Bronchial epithelial cell (primary cell): Measurements from ENCODE around the gene SAE1. TPM values are rescaled to one million over a fixed set of nuclear protein-coding genes. Genes with fewer than 3 reads are reported as not detected.

Experiments used
- DNase-seq: peaks from one replicate; pipeline ENCODE4 v3.0.0-alpha.2; 2010; ENCODE audit warnings: low read depth
- FAIRE-seq: peaks from 2 replicates; lab custom pipeline; 2011; peaks lifted over from hg19 to GRCh38; lab: Jason Lieb, UNC
- H3K27me3 ChIP-seq: 2 replicates; pipeline ENCODE4 v1.5.1; 2011; ENCODE audit warnings: low read length; ENCODE audit not compliant: control insufficient read depth, insufficient read depth
- H3K36me3 ChIP-seq: 2 replicates; pipeline ENCODE4 v1.5.1; 2011; ENCODE audit warnings: low read length; ENCODE audit not compliant: control insufficient read depth, insufficient read depth
- H3K4me3 ChIP-seq: 2 replicates; pipeline ENCODE4 v1.5.1; 2011; ENCODE audit warnings: mild to moderate bottlenecking, low read depth, low read length, control low read depth
- total RNA-seq: library from RNA; depleted of rRNA; stranded (reverse); fragments of >200 nt; gene quantifications from 2 replicates; pipeline ENCODE4 v1.2.1, GENCODE V29; 2014
- TF ChIP-seq, protein P1 (sequence below): IDR thresholded peaks from 2 replicates; pipeline ENCODE4 v1.5.1; 2011; ENCODE audit warnings: mild to moderate bottlenecking, moderate library complexity, low read length, control low read depth, inconsistent platforms; ENCODE audit not compliant: insufficient read depth, severe bottlenecking

Gene SAE1
- total RNA-seq, 1 donor from 2014 or later = 90.6 TPM

- H3K27me3 ChIP-seq = no peaks in the 10 kb centered on the region
- TF ChIP-seq, protein P1, sequence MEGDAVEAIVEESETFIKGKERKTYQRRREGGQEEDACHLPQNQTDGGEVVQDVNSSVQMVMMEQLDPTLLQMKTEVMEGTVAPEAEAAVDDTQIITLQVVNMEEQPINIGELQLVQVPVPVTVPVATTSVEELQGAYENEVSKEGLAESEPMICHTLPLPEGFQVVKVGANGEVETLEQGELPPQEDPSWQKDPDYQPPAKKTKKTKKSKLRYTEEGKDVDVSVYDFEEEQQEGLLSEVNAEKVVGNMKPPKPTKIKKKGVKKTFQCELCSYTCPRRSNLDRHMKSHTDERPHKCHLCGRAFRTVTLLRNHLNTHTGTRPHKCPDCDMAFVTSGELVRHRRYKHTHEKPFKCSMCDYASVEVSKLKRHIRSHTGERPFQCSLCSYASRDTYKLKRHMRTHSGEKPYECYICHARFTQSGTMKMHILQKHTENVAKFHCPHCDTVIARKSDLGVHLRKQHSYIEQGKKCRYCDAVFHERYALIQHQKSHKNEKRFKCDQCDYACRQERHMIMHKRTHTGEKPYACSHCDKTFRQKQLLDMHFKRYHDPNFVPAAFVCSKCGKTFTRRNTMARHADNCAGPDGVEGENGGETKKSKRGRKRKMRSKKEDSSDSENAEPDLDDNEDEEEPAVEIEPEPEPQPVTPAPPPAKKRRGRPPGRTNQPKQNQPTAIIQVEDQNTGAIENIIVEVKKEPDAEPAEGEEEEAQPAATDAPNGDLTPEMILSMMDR = no peak
- FAIRE-seq (no peak), DNase-seq (peak; percentile 90)
- H3K36me3 ChIP-seq = peaks cover 3% of the 10 kb centered on the region
- H3K4me3 ChIP-seq = no peak overlapping the region
Measured at GRCh38 chr19:47253467-47253881, 122.8 kb downstream of the SAE1 start.

DNA sequence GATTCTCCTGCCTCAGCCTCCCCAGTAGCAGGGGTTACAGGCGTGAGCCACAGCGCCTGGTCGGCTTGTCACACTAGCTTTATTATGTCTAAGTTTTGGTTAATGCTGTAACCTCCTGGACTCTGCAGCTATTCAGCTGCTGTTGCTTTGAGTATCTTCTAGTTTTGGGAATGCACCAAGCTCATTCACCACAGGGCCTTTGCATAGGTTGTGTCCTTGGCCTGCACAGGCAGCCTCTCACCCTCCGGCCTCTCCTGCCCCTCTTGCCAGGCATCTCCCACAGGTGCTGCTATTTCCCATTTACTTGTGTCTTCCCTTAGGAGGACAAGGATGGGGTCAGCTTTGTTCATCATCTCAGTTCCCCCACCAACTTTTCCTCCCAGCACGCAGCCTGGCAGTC, 123.3 kb downstream of the SAE1 start:
- Histone ChIP-seq H3K36me3 (peaks cover 6% of the 10 kb centered on the region), H3K4me3 (no peak overlapping the region), H3K27me3 (no peaks in the 10 kb centered on the region)
- FAIRE-seq = no peak
- DNase-seq = no peak
- TF ChIP-seq, protein P1 = no peak

- TF ChIP-seq, protein P1 = no peak
- FAIRE-seq (no peak), DNase-seq (peak; percentile 84)
- H3K4me3 ChIP-seq = peak within 1 kb of the TSS; percentile 48
- H3K36me3 ChIP-seq = peaks cover 26% of the 10 kb centered on the region
- H3K27me3 ChIP-seq = no peaks in the 10 kb centered on the region
Measured at GRCh38 chr19:47255879-47256692, 125.5 kb downstream of the SAE1 start, which contains the start of gene CCDC9. TSS of gene CCDC9 (plus strand) at chr19:47256525. CDS start at chr19:47258401, 1,876 bp downstream.

DNA sequence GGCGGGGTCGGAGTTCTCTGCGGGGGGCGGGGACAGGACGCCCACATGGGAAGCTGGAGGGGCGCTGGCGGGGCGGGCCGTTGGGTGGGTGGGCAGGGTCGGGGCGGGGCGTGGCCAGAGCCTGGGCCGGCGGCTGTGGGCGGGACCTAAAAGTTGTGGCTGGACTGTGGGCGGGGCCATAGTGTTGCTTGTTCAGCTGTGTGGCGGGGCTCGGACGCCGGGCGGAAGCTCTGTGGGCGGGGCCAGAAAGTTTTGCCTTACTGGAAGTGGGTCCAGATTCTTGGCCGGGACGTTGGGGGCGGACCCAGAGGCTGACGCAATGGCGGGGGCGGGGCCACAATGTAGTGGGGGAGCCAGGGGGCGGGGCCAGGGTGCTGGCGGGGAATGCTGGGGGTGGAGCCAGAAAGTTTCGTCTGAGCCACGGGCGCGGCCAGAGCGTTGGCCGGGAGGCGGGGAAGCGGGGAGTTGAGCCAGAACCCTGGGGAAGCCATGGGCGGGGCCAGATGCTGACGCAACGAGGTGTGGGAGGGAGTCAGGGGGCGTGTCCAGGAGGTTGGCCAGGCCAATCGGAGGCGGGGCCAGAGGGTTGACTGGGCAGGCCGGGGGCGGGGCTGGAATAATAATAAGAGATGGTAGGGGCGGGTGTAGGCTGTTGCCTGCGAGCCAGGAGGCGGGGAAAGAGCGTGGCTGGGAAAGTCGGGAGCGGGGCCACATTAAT, 126.2 kb downstream of the SAE1 start:
- TF ChIP-seq, protein P1 = no peak
- peaks cover 26% of the 10 kb centered on the region for H3K36me3 ChIP-seq
- H3K27me3 ChIP-seq = no peaks in the 10 kb centered on the region
- no peak for FAIRE-seq
- DNase-seq = peak; percentile 92
- peak overlapping the region; percentile 48 for H3K4me3 ChIP-seq

DNA sequence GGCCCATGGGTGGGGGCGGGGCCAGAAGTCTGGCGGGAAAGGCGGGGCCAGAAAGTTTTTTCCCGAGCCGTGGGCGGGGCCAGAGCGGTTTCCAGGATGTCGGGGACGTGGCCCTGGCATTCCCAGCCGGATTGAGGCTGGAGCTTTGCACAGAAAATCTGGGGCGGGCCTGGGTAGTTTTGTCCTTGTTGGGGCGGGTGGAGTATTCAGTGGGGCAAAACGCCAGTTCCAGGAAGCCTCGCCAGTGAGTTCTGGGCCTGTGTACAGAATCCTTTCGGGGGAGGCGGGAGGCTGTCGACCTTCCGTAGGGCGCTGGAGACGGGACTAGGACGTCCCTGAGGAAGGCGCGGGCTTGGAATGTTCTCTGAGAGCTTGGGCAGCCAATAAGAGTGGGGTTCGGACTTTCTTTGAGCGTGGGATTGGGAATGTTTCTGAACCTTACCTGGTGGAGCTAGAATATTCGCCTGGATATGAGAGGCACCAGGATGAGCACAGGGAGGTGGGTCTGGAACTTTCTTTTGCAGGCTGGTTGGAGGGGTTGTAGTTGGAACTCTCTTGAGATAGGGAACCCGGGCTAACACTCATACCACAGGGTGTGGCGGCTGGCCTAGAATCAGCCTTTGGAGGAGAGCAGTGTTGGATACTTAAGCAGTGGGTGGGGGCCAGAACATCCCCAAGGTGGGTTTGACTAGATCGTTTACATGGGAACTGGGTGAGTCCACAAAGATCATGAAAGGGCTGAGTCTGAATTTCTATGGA, 127.0 kb downstream of the SAE1 start:
- DNase-seq = no peak
- Histone ChIP-seq H3K4me3 (peak overlapping the region; percentile 33), H3K27me3 (no peaks in the 10 kb centered on the region), H3K36me3 (peaks cover 26% of the 10 kb centered on the region)
- no peak for FAIRE-seq
- TF ChIP-seq, protein P1 = no peak
